ENCODE results near the gene TSPAN3. TPM values are rescaled to one million over a fixed set of nuclear protein-coding genes. Genes with fewer than 3 reads are reported as not detected.

Gene TSPAN3
- total RNA-seq, 1 donor from 2014 or later, result 292 TPM

GRCh38 chr15:77019521-77020331 is 51.2 kb downstream of the TSPAN3 start:
- ATAC-seq, result no peak
- no peak for TF ChIP-seq CTCF (IDR thresholded peaks at IDR 0.05)
- no peak overlapping the region for H3K4me3 ChIP-seq
- H3K36me3 ChIP-seq, result no peaks in the 10 kb centered on the region
- peak overlapping the region; percentile 3 for H3K27ac ChIP-seq
- DNase-seq, result no peak
- H3K4me1 ChIP-seq, result peaks cover 19% of the 10 kb centered on the region
- H3K9me3 ChIP-seq, result no peaks in the 10 kb centered on the region
- no peaks in the 10 kb centered on the region for H3K27me3 ChIP-seq (ENCODE audit: low read depth)
- intact Hi-C loops (cut with DNase I), result no loop called here

- Histone ChIP-seq H3K4me1 (peaks cover 26% of the 10 kb centered on the region), H3K27ac (no peak overlapping the region), H3K4me3 (no peak overlapping the region), H3K9me3 (no peaks in the 10 kb centered on the region), H3K36me3 (no peaks in the 10 kb centered on the region), H3K27me3 (ENCODE audit: low read depth) (no peaks in the 10 kb centered on the region)
- DNase-seq, result no peak
- no peak for TF ChIP-seq CTCF (IDR thresholded peaks at IDR 0.05)
- intact Hi-C loops (cut with DNase I), result no loop called here
- ATAC-seq, result no peak
Observed at GRCh38 chr15:77018796-77019505, 52.0 kb downstream of the TSPAN3 start.

- DNase-seq (no peak), ATAC-seq (no peak)
- no peak overlapping the region for H3K4me3 ChIP-seq
- no peaks in the 10 kb centered on the region for H3K36me3 ChIP-seq
- H3K27ac ChIP-seq, result no peak overlapping the region
- no peaks in the 10 kb centered on the region for H3K9me3 ChIP-seq
- no peak for TF ChIP-seq CTCF (IDR thresholded peaks at IDR 0.05)
- intact Hi-C loops (cut with DNase I), result no loop called here
- H3K4me1 ChIP-seq, result peaks cover 26% of the 10 kb centered on the region
- H3K27me3 ChIP-seq (ENCODE audit: low read depth), result no peaks in the 10 kb centered on the region
Observed at GRCh38 chr15:77017761-77018720, 52.9 kb downstream of the TSPAN3 start.

GRCh38 chr15:77017091-77017660 is 53.7 kb downstream of the TSPAN3 start:
- TF ChIP-seq CTCF (IDR thresholded peaks at IDR 0.05), result no peak
- H3K9me3 ChIP-seq, result no peaks in the 10 kb centered on the region
- intact Hi-C loops (cut with DNase I), result no loop called here
- DNase-seq (no peak), ATAC-seq (no peak)
- H3K4me3 ChIP-seq, result no peak overlapping the region
- H3K27me3 ChIP-seq (ENCODE audit: low read depth), result no peaks in the 10 kb centered on the region
- H3K36me3 ChIP-seq, result no peaks in the 10 kb centered on the region
- H3K27ac ChIP-seq, result no peak overlapping the region
- H3K4me1 ChIP-seq, result peaks cover 26% of the 10 kb centered on the region

- H3K27ac ChIP-seq, result no peak overlapping the region
- H3K9me3 ChIP-seq, result no peaks in the 10 kb centered on the region
- no peak overlapping the region for H3K4me3 ChIP-seq
- intact Hi-C loops (cut with DNase I), result no loop called here
- H3K4me1 ChIP-seq, result peaks cover 20% of the 10 kb centered on the region
- ATAC-seq, result no peak
- H3K36me3 ChIP-seq, result no peaks in the 10 kb centered on the region
- DNase-seq, result no peak
- no peak for TF ChIP-seq CTCF (IDR thresholded peaks at IDR 0.05)
- no peaks in the 10 kb centered on the region for H3K27me3 ChIP-seq (ENCODE audit: low read depth)
Observed at GRCh38 chr15:77016321-77016695, 54.6 kb downstream of the TSPAN3 start.

All from lower lobe of right lung (tissue), 2 donors.